HepG2 (cell line): ENCODE results near the gene CDH1. TPM values are rescaled to one million over a fixed set of nuclear protein-coding genes. Genes with fewer than 3 reads are reported as not detected.

Experiments used
- ATAC-seq: fragments of 200-7000 bp; cut with Tn5 transposase; 3 replicates; pipeline ENCODE4 v1.9.1; 2020; ENCODE audit warnings: mild to moderate bottlenecking, moderate library complexity
- BruUV-seq: library from RNA; stranded (reverse); fragments of 400-500 nt; replicated peaks from 2 replicates; lab custom pipeline; 2021; lab: Mats Ljungman, UMichigan
- CTCF ChIA-PET: fragments of 300-600 bp; formaldehyde crosslinking; extraction: SDS; loops from one replicate; lab custom pipeline; 2021; ENCODE audit warnings: low total read pairs, inconsistent platforms, low intra/inter-chr PET ratio; lab: Yijun Ruan, JAX
- POLR2A ChIA-PET: fragments of 350-600 bp; sonication (Branson Sonifier 250); formaldehyde crosslinking; loops from one replicate; lab custom pipeline; 2020; ENCODE audit warnings: antibody characterized with exemption, inconsistent platforms; lab: Yijun Ruan, JAX
- DNase-seq: peaks from one replicate; pipeline ENCODE4 v3.0.0-alpha.2; 2015; ENCODE audit warnings: low spot score
- FAIRE-seq: peaks from 3 replicates; lab custom pipeline; 2011; peaks lifted over from hg19 to GRCh38; lab: Jason Lieb, UNC
- H2AFZ ChIP-seq: one replicate; pipeline ENCODE4 v1.6.1; 2011; ENCODE audit warnings: low read length, inconsistent platforms
- H3K27ac ChIP-seq: fragments of 300-600 bp; 3 replicates; pipeline ENCODE4 v1.8.0; 2011; ENCODE audit warnings: mixed run types, mild to moderate bottlenecking, mixed read lengths, low read length, inconsistent platforms; ENCODE audit not compliant: insufficient read depth; ENCODE audit errors: extremely low read length
- H3K27me3 ChIP-seq, 2 experiments: fragments of 200-600 bp in 1 of 2; 2 replicates in 1 of 2; 3 replicates in 1 of 2; pipeline versions ENCODE4 v1.6.0 to v1.8.0; 2011; ENCODE audit warnings: low read length in 2 of 2, mild to moderate bottlenecking in 2 of 2, moderate library complexity in 2 of 2, inconsistent platforms in 1 of 2; ENCODE audit not compliant: insufficient read depth in 2 of 2, control insufficient read depth in 1 of 2
- H3K36me3 ChIP-seq, 2 experiments: fragments of 200-600 bp in 1 of 2; replicated peaks in 1 of 2; 2 replicates in 1 of 2; 3 replicates in 1 of 2; pipeline versions ENCODE4 v1.5.1 to v1.8.0; 2011; ENCODE audit warnings: low read length in 2 of 2, inconsistent platforms in 1 of 2; ENCODE audit not compliant: insufficient read depth in 2 of 2, control insufficient read depth in 1 of 2
- H3K4me1 ChIP-seq: 2 replicates; pipeline ENCODE4 v1.5.1; 2012; ENCODE audit warnings: low read length, inconsistent platforms; ENCODE audit not compliant: insufficient read depth
- H3K4me2 ChIP-seq: 2 replicates; pipeline ENCODE4 v1.6.0; 2011; ENCODE audit warnings: low read depth, low read length, inconsistent platforms
- H3K4me3 ChIP-seq, 3 experiments: fragments of 200-600 bp in 1 of 3; sonication (generic), shearing (Covaris generic) in 1 of 3; replicated peaks in 1 of 3; 2 replicates each; pipeline ENCODE4 v1.5.1; 2011 to 2016; ENCODE audit warnings: low read length in 3 of 3, inconsistent platforms in 2 of 3, low read depth in 2 of 3, mild to moderate bottlenecking in 2 of 3, control low read depth in 1 of 3, mixed read lengths in 1 of 3; ENCODE audit not compliant: insufficient read depth in 1 of 3
- H3K79me2 ChIP-seq: one replicate; pipeline ENCODE4 v1.6.1; 2011; ENCODE audit warnings: low read length, inconsistent platforms; ENCODE audit not compliant: insufficient read depth
- H3K9ac ChIP-seq: 2 replicates; pipeline ENCODE4 v1.6.0; 2011; ENCODE audit warnings: mild to moderate bottlenecking, low read depth, low read length, inconsistent platforms; ENCODE audit not compliant: insufficient read depth
- H3K9me3 ChIP-seq: 2 replicates; pipeline ENCODE4 v1.5.1; 2012; ENCODE audit warnings: mild to moderate bottlenecking, low read length
- H4K20me1 ChIP-seq: 2 replicates; pipeline ENCODE4 v1.6.0; 2011; ENCODE audit warnings: inconsistent platforms, mild to moderate bottlenecking, low read length, moderate library complexity; ENCODE audit not compliant: insufficient read depth
- MAFF ChIP-seq: IDR thresholded peaks from 2 replicates; pipeline ENCODE4 v1.6.1; 2011; ENCODE audit warnings: low read depth, low read length, improper control_type of control experiment
- MAFK ChIP-seq, 2 experiments: IDR thresholded peaks in 1 of 2; conservative IDR thresholded peaks in 1 of 2; 2 replicates each; pipeline ENCODE4 v1.6.1; 2011; ENCODE audit warnings: improper control_type of control experiment in 2 of 2, low read length in 2 of 2
- NR2C2 ChIP-seq: sonication (generic); formaldehyde crosslinking; IDR thresholded peaks from 2 replicates; pipeline ENCODE4 v1.4.0; 2020; ENCODE audit warnings: missing genetic modification reagents, mild to moderate bottlenecking, moderate library complexity, borderline replicate concordance
- PCBP2 ChIP-seq: fragments of 200-400 bp; formaldehyde crosslinking; optimal IDR thresholded peaks from 2 replicates; pipeline ENCODE3; 2018; ENCODE audit warnings: low read length, low read depth; ENCODE audit not compliant: poor library complexity, severe bottlenecking
- ZHX2 ChIP-seq, 2 experiments: sonication (generic) in 1 of 2; formaldehyde crosslinking in 1 of 2; IDR thresholded peaks; 2 replicates each; pipeline versions ENCODE4 v1.6.1 to v1.9.0; 2014 to 2022; ENCODE audit warnings: antibody characterized with exemption in 1 of 2, borderline replicate concordance in 1 of 2, inconsistent platforms in 1 of 2, low read depth in 1 of 2, missing genetic modification reagents in 1 of 2
- ZNF7 ChIP-seq: IDR thresholded peaks from 2 replicates; pipeline ENCODE4 v1.6.1; 2016; ENCODE audit warnings: missing biosample characterization, missing genetic modification reagents
- ZNF709 ChIP-seq: sonication (generic); formaldehyde crosslinking; IDR thresholded peaks from 2 replicates; pipeline ENCODE4 v1.5.0; 2020; ENCODE audit warnings: mild to moderate bottlenecking, missing genetic modification reagents
- WGBS: methylation state at CpG from one replicate; pipeline ENCODE4 v1.1.6; 2017; ENCODE audit warnings: low lambda C conversion rate; 5-methylcytosine and 5-hydroxymethylcytosine counted together
- in situ Hi-C: cut with HindIII; loops from 2 replicates; pipeline ENCODE4 v1.10.0; 2017; ENCODE audit warnings: low pct_unique_long_range_greater_than_20kb; ENCODE audit not compliant: extremely low pct_ligation_motif_present
- intact Hi-C: fragments of 100-400 bp; cut with micrococcal nuclease; formaldehyde crosslinking; loops from one replicate; pipeline ENCODE4 v1.10.0; 2022; ENCODE audit not compliant: unreplicated experiment
- polyA plus RNA-seq, 8 experiments: library from polyadenylated mRNA; depleted of rRNA in 3 of 8; stranded (reverse) in 7 of 8; unstranded in 1 of 8; fragments of >200 nt; fragmentation: Illumina TruSeq in 4 of 8; extraction: Trizol in 4 of 8; gene quantifications; 2 replicates each; pipeline versions ENCODE4 v1.2.1 to v1.2.3, GENCODE V29; 2011 to 2016; ENCODE audit warnings: low read depth in 4 of 8, missing spikeins in 1 of 8, mixed read lengths in 1 of 8; ENCODE audit not compliant: insufficient read depth in 1 of 8
- total RNA-seq, 5 experiments: library from RNA; depleted of rRNA; stranded (reverse); fragments of >200 nt; fragmentation: Illumina TruSeq; extraction: Trizol; gene quantifications; 2 replicates each; pipeline ENCODE4 v1.2.3, GENCODE V29; 2016; ENCODE audit warnings: low read depth in 1 of 5

The CDH1 gene
- total and polyA plus RNA-seq, 2 of the 13 experiments (the other 11 are each of a cell fraction or from before 2014, with no cell fraction given) = 0.95 to 9.8 TPM

DNA sequence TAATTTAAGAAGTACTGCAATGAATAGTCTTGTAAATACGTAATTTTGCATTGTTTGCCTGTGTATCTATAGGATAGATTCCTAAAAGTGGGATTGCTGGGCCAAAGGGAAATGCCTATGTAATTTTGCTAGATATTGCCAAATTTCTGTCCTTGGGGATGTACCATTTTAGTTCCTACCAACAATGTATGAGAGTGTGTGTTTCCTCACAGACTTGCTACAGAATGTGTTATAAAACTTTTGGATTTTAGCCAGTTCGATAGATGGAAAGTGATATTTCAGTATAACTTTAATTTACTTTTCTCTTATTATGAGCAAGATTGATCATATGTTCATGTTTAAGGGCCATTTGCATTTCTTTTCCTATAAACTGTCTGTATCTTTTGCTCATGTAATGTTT lies 114.5 kb downstream of the CDH1 start (continued):
- no peak for TF ChIP-seq NR2C2 (CRISPR knock-in tag)

GRCh38 chr16:68857479-68857878 lies 120.4 kb downstream of the CDH1 start:
- no peaks in the 10 kb centered on the region for H3K79me2 ChIP-seq
- ATAC-seq = no peak
- H2AFZ ChIP-seq = no peak overlapping the region
- H3K27ac ChIP-seq = no peak overlapping the region
- no peak for TF ChIP-seq PCBP2
- TF ChIP-seq ZNF7 (CRISPR knock-in tag) = peak; percentile 97
- TF ChIP-seq, all 625 proteins: peak for 1
- POLR2A ChIA-PET = no interaction called here
- H3K36me3 ChIP-seq = peaks cover 7 to 12% of the 10 kb centered on the region in 2 experiments; a peak in 3 of 5 replicates
- FAIRE-seq (no peak), DNase-seq (no peak)
- intact Hi-C loops (no loop called here), in situ Hi-C loops (no loop called here)
- H3K27me3 ChIP-seq = no peaks in the 10 kb centered on the region
- H3K4me1 ChIP-seq = peaks cover 13% of the 10 kb centered on the region
- H3K9ac ChIP-seq = no peak overlapping the region
- CTCF ChIA-PET = no interaction called here
- H3K4me2 ChIP-seq = no peak overlapping the region
- no TSS peak for BruUV-seq
- 97% methylated on average over 1 of the region's 1 CpG for WGBS
- H3K9me3 ChIP-seq = no peaks in the 10 kb centered on the region
- H3K4me3 ChIP-seq = no peak overlapping the region
- H4K20me1 ChIP-seq = no peaks in the 10 kb centered on the region

DNA sequence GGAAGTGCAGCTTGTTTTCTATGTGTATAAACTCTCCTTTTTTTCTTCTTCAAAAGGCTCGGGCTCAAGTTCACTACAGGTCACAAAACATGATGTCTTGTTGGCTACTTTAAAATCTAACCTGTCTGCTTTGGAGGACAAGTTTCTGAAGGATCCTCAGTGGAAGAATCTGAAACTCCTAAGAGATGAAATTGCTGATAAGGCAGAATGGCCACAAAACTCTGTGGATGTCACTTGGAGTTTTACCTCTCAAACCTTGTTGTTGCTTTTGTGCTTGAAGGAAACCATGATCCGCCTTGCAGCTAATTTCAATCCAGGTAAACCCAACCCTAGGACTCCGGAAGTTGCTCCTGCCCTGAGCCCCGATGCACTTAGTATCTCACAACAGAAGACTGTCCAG lies 122.7 kb downstream of the CDH1 start:
- H3K27me3 ChIP-seq = no peaks in the 10 kb centered on the region
- FAIRE-seq (no peak), DNase-seq (no peak), ATAC-seq (no peak)
- in situ Hi-C loops (no loop called here), intact Hi-C loops (no loop called here)
- H3K27ac ChIP-seq = no peak overlapping the region
- H3K4me3 ChIP-seq = no peak overlapping the region
- ChIA-PET POLR2A (no interaction called here), CTCF (no interaction called here)
- no peak overlapping the region for H2AFZ ChIP-seq
- WGBS = 93% methylated on average over 4 of the region's 4 CpGs
- H3K4me2 ChIP-seq = no peak overlapping the region
- H3K36me3 ChIP-seq = peaks cover 7 to 30% of the 10 kb centered on the region in 2 experiments; a peak in 3 of 5 replicates
- no peak overlapping the region for H3K9ac ChIP-seq
- BruUV-seq = no TSS peak
- H3K4me1 ChIP-seq = peaks cover 13% of the 10 kb centered on the region
- H3K79me2 ChIP-seq = no peaks in the 10 kb centered on the region
- no peaks in the 10 kb centered on the region for H4K20me1 ChIP-seq
- no peaks in the 10 kb centered on the region for H3K9me3 ChIP-seq
- TF ChIP-seq MAFK (conservative IDR thresholded peaks at IDR 0.05 in 1 of 2, IDR thresholded peaks at IDR 0.05 in 1 of 2; ENCODE audit: low read length in 2 of 2) (peak; percentile 94 to 97), ZHX2 (IDR thresholded peaks at IDR 0.05; ENCODE audit: low read depth) (no peak), ZHX2 (CRISPR knock-in tag; IDR thresholded peaks at IDR 0.05; ENCODE audit: borderline replicate concordance) (no peak), MAFF (peak; percentile 95), ZNF709 (CRISPR knock-in tag) (no peak)
